Fibroblast of villous mesenchyme (primary cell): ENCODE measurements around the gene ANKS1A. TPM values are rescaled to one million over a fixed set of nuclear protein-coding genes. Genes with fewer than 3 reads are reported as not detected.
"Not testable (repeated sequence)": the region's sequence is repeated elsewhere in the genome, so short reads cannot be mapped to it uniquely, and the experiment has no call there.

Source experiments
- DNase-seq: peaks from one replicate; pipeline ENCODE4 v3.0.0-alpha.2; 2010; ENCODE audit warnings: low read depth
- H3K4me3 ChIP-seq: 2 replicates; pipeline ENCODE4 v1.5.1; 2011; ENCODE audit warnings: low read depth, mild to moderate bottlenecking, low read length
- CTCF ChIP-seq: IDR thresholded peaks from 2 replicates; pipeline ENCODE4 v1.5.1; 2012; ENCODE audit warnings: low read depth, mild to moderate bottlenecking, low read length; ENCODE audit not compliant: insufficient read depth
- total RNA-seq: library from RNA; depleted of rRNA; stranded (reverse); fragments of >200 nt; gene quantifications from 2 replicates; pipeline ENCODE4 v1.2.3, GENCODE V29; 2012

The ANKS1A gene
- total RNA-seq, 1 donor, result 12.5 TPM

GRCh38 chr6:35093118-35093445, 204.0 kb downstream of the ANKS1A start:
- no peak overlapping the region for H3K4me3 ChIP-seq
- TF ChIP-seq CTCF, result no peak
- peak; percentile 58 for DNase-seq

GRCh38 chr6:35093783-35094182, 204.7 kb downstream of the ANKS1A start:
- DNase-seq, result no peak
- TF ChIP-seq CTCF, result no peak
- H3K4me3 ChIP-seq, result no peak overlapping the region

- no peak overlapping the region for H3K4me3 ChIP-seq
- peak; percentile 32 for DNase-seq
- TF ChIP-seq CTCF, result no peak
Measured at GRCh38 chr6:35094183-35094582, 205.1 kb downstream of the ANKS1A start.

- H3K4me3 ChIP-seq, result no peak overlapping the region
- TF ChIP-seq CTCF, result no peak
- DNase-seq, result peak; percentile 88
Measured at GRCh38 chr6:35096129-35096862, 207.2 kb downstream of the ANKS1A start.

- no peak for TF ChIP-seq CTCF
- no peak for DNase-seq
- H3K4me3 ChIP-seq, result no peak overlapping the region
Measured at GRCh38 chr6:35099116-35099515, 210.1 kb downstream of the ANKS1A start.

- no peak overlapping the region for H3K4me3 ChIP-seq
- no peak for TF ChIP-seq CTCF
- DNase-seq, result no peak
Measured at GRCh38 chr6:35105078-35105477, 216.0 kb downstream of the ANKS1A start.

- DNase-seq, H3K4me3 ChIP-seq: not testable (repeated sequence)
Measured at GRCh38 chr6:35106061-35106460, 217.0 kb downstream of the ANKS1A start.

- DNase-seq, H3K4me3 ChIP-seq: not testable (repeated sequence)
Measured at GRCh38 chr6:35107208-35107607, 218.2 kb downstream of the ANKS1A start.

- DNase-seq, H3K4me3 ChIP-seq: not testable (repeated sequence)
Measured at GRCh38 chr6:35107761-35108160, 218.7 kb downstream of the ANKS1A start.
